HepG2 (cell line): ENCODE data around the gene SERPINB6. TPM values are rescaled to one million over a fixed set of nuclear protein-coding genes. Genes with fewer than 3 reads are reported as not detected.

Experiments used
- FOXK2 ChIP-seq: fragments of 450-650 bp; IDR thresholded peaks from 2 replicates; pipeline ENCODE4 v1.6.1; 2016
- KLF13 ChIP-seq: sonication (generic); formaldehyde crosslinking; IDR thresholded peaks from 2 replicates; pipeline ENCODE4 v1.4.0; 2020; ENCODE audit warnings: mild to moderate bottlenecking, missing genetic modification reagents
- LCORL ChIP-seq, 2 experiments: fragments of 450-650 bp in 1 of 2; sonication (generic) in 1 of 2; formaldehyde crosslinking in 1 of 2; IDR thresholded peaks; 2 replicates each; pipeline versions ENCODE4 v1.5.0 to v1.6.1; 2017 to 2020; ENCODE audit warnings: antibody characterized with exemption in 1 of 2, missing genetic modification reagents in 1 of 2
- SOX5 ChIP-seq: IDR thresholded peaks from 2 replicates; pipeline ENCODE4 v1.6.1; 2016; ENCODE audit warnings: borderline replicate concordance
- polyA plus RNA-seq, 8 experiments: library from polyadenylated mRNA; depleted of rRNA in 3 of 8; stranded (reverse) in 7 of 8; unstranded in 1 of 8; fragments of >200 nt; fragmentation: Illumina TruSeq in 4 of 8; extraction: Trizol in 4 of 8; gene quantifications; 2 replicates each; pipeline versions ENCODE4 v1.2.1 to v1.2.3, GENCODE V29; 2011 to 2016; ENCODE audit warnings: low read depth in 4 of 8, missing spikeins in 1 of 8, mixed read lengths in 1 of 8; ENCODE audit not compliant: insufficient read depth in 1 of 8
- total RNA-seq, 5 experiments: library from RNA; depleted of rRNA; stranded (reverse); fragments of >200 nt; fragmentation: Illumina TruSeq; extraction: Trizol; gene quantifications; 2 replicates each; pipeline ENCODE4 v1.2.3, GENCODE V29; 2016; ENCODE audit warnings: low read depth in 1 of 5
- TF ChIP-seq, protein P1 (sequence below): IDR thresholded peaks from 2 replicates; pipeline ENCODE4 v1.6.1; 2018; ENCODE audit warnings: missing genetic modification reagents, mild to moderate bottlenecking, missing compliant biosample characterization
- TF ChIP-seq, protein P2 (sequence below): sonication (generic); formaldehyde crosslinking; IDR thresholded peaks from 2 replicates; pipeline ENCODE4 v1.8.1; 2023; ENCODE audit warnings: mild to moderate bottlenecking, missing genetic modification reagents
- TF ChIP-seq, protein P3 (sequence below): sonication (generic); formaldehyde crosslinking; IDR thresholded peaks from 2 replicates; pipeline ENCODE4 v1.5.0; 2020; ENCODE audit warnings: mild to moderate bottlenecking, missing genetic modification reagents, moderate library complexity
- TF ChIP-seq, protein P4 (sequence below): IDR thresholded peaks from 2 replicates; pipeline ENCODE4 v1.6.1; 2016; ENCODE audit warnings: mild to moderate bottlenecking, missing biosample characterization, missing genetic modification reagents
- TF ChIP-seq, protein P5 (sequence below): IDR thresholded peaks from 2 replicates; pipeline ENCODE4 v1.6.1; 2016; ENCODE audit warnings: mild to moderate bottlenecking
- TF ChIP-seq, protein P6 (sequence below): sonication (generic); formaldehyde crosslinking; IDR thresholded peaks from 2 replicates; pipeline ENCODE4 v1.8.0; 2022; ENCODE audit warnings: missing genetic modification reagents, mild to moderate bottlenecking, borderline replicate concordance
- TF ChIP-seq, protein P7 (sequence below): sonication (generic); formaldehyde crosslinking; IDR thresholded peaks from 2 replicates; pipeline ENCODE4 v1.5.0; 2020; ENCODE audit warnings: missing genetic modification reagents
- TF ChIP-seq, protein P8 (sequence below): sonication (generic); formaldehyde crosslinking; IDR thresholded peaks from 2 replicates; pipeline ENCODE4 v1.8.1; 2022; ENCODE audit warnings: low read depth, mild to moderate bottlenecking, missing genetic modification reagents
- TF ChIP-seq, protein P9 (sequence below): sonication (generic); formaldehyde crosslinking; IDR thresholded peaks from 2 replicates; pipeline ENCODE4 v1.8.1; 2023; ENCODE audit warnings: missing genetic modification reagents, inconsistent platforms, borderline replicate concordance
- TF ChIP-seq, protein P10 (sequence below): sonication (generic); formaldehyde crosslinking; IDR thresholded peaks from 2 replicates; pipeline ENCODE4 v1.5.1; 2020; ENCODE audit warnings: missing genetic modification reagents, mild to moderate bottlenecking, borderline replicate concordance

SERPINB6 gene
- total and polyA plus RNA-seq, 2 of the 13 experiments (the other 11 are each of a cell fraction or from before 2014, with no cell fraction given) = 38.2 to 61.3 TPM

DNA sequence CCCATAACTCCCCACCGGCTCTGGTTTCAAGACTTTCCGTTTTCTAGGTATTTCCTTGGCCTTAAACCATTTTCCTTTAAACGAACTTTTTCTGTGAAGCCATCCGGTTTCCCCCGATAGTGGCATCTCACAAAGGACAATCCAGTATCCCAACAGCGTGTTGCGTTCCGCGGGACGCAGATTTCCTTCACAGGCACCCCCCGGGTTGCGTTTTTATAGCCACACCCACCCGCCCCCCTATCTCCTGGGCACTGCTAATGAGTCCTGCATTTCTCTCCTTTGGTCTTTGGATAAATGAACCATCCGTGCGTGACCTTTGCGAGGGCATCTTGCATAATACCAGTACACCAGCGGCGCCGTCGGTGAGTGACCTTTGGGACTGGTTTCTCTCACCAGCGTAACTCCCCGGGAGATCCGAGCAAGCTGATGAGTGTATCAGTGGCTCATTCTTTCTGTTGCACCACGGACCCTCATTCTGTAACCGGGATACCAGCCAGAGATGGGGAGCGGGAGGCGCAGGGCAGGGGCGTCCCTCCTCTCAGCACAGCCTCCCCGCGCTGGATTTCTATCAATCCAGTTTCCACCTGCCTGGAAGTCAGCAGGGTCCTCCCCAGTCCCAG, 27.7 kb upstream of the SERPINB6 start (continued):
- TF ChIP-seq LCORL (IDR thresholded peaks at IDR 0.05) (no peak), LCORL (CRISPR knock-in tag; IDR thresholded peaks at IDR 0.05) (peak; percentile 25; the same call in 1 of the 2 replicates), SOX5 (CRISPR knock-in tag) (peak; percentile 65; the same call in 1 of the 2 replicates), FOXK2 (no peak), KLF13 (CRISPR knock-in tag) (no peak)
- TF ChIP-seq, protein P1, sequence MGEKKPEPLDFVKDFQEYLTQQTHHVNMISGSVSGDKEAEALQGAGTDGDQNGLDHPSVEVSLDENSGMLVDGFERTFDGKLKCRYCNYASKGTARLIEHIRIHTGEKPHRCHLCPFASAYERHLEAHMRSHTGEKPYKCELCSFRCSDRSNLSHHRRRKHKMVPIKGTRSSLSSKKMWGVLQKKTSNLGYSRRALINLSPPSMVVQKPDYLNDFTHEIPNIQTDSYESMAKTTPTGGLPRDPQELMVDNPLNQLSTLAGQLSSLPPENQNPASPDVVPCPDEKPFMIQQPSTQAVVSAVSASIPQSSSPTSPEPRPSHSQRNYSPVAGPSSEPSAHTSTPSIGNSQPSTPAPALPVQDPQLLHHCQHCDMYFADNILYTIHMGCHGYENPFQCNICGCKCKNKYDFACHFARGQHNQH = peak; percentile 73
- TF ChIP-seq, protein P2, sequence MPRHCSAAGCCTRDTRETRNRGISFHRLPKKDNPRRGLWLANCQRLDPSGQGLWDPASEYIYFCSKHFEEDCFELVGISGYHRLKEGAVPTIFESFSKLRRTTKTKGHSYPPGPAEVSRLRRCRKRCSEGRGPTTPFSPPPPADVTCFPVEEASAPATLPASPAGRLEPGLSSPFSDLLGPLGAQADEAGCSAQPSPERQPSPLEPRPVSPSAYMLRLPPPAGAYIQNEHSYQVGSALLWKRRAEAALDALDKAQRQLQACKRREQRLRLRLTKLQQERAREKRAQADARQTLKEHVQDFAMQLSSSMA = peak; percentile 5; the same call in 1 of the 2 replicates
- TF ChIP-seq, protein P3, sequence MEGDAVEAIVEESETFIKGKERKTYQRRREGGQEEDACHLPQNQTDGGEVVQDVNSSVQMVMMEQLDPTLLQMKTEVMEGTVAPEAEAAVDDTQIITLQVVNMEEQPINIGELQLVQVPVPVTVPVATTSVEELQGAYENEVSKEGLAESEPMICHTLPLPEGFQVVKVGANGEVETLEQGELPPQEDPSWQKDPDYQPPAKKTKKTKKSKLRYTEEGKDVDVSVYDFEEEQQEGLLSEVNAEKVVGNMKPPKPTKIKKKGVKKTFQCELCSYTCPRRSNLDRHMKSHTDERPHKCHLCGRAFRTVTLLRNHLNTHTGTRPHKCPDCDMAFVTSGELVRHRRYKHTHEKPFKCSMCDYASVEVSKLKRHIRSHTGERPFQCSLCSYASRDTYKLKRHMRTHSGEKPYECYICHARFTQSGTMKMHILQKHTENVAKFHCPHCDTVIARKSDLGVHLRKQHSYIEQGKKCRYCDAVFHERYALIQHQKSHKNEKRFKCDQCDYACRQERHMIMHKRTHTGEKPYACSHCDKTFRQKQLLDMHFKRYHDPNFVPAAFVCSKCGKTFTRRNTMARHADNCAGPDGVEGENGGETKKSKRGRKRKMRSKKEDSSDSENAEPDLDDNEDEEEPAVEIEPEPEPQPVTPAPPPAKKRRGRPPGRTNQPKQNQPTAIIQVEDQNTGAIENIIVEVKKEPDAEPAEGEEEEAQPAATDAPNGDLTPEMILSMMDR (CRISPR knock-in tag) = 0 out of 2 replicates have a peak, but pooled peaks have one; percentile 6
- TF ChIP-seq, protein P4, sequence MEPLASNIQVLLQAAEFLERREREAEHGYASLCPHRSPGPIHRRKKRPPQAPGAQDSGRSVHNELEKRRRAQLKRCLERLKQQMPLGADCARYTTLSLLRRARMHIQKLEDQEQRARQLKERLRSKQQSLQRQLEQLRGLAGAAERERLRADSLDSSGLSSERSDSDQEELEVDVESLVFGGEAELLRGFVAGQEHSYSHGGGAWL (CRISPR knock-in tag) = no peak
- TF ChIP-seq, protein P5, sequence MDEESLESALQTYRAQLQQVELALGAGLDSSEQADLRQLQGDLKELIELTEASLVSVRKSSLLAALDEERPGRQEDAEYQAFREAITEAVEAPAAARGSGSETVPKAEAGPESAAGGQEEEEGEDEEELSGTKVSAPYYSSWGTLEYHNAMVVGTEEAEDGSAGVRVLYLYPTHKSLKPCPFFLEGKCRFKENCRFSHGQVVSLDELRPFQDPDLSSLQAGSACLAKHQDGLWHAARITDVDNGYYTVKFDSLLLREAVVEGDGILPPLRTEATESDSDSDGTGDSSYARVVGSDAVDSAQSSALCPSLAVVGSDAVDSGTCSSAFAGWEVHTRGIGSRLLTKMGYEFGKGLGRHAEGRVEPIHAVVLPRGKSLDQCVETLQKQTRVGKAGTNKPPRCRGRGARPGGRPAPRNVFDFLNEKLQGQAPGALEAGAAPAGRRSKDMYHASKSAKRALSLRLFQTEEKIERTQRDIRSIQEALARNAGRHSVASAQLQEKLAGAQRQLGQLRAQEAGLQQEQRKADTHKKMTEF (CRISPR knock-in tag) = peak; percentile 62; the same call in 1 of the 2 replicates
- TF ChIP-seq, protein P6, sequence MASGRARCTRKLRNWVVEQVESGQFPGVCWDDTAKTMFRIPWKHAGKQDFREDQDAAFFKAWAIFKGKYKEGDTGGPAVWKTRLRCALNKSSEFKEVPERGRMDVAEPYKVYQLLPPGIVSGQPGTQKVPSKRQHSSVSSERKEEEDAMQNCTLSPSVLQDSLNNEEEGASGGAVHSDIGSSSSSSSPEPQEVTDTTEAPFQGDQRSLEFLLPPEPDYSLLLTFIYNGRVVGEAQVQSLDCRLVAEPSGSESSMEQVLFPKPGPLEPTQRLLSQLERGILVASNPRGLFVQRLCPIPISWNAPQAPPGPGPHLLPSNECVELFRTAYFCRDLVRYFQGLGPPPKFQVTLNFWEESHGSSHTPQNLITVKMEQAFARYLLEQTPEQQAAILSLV (CRISPR knock-in tag) = peak; percentile 16; the same call in 1 of the 2 replicates
- TF ChIP-seq, protein P7, sequence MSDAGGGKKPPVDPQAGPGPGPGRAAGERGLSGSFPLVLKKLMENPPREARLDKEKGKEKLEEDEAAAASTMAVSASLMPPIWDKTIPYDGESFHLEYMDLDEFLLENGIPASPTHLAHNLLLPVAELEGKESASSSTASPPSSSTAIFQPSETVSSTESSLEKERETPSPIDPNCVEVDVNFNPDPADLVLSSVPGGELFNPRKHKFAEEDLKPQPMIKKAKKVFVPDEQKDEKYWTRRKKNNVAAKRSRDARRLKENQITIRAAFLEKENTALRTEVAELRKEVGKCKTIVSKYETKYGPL (CRISPR knock-in tag) = peak; percentile 94
- TF ChIP-seq, protein P8, sequence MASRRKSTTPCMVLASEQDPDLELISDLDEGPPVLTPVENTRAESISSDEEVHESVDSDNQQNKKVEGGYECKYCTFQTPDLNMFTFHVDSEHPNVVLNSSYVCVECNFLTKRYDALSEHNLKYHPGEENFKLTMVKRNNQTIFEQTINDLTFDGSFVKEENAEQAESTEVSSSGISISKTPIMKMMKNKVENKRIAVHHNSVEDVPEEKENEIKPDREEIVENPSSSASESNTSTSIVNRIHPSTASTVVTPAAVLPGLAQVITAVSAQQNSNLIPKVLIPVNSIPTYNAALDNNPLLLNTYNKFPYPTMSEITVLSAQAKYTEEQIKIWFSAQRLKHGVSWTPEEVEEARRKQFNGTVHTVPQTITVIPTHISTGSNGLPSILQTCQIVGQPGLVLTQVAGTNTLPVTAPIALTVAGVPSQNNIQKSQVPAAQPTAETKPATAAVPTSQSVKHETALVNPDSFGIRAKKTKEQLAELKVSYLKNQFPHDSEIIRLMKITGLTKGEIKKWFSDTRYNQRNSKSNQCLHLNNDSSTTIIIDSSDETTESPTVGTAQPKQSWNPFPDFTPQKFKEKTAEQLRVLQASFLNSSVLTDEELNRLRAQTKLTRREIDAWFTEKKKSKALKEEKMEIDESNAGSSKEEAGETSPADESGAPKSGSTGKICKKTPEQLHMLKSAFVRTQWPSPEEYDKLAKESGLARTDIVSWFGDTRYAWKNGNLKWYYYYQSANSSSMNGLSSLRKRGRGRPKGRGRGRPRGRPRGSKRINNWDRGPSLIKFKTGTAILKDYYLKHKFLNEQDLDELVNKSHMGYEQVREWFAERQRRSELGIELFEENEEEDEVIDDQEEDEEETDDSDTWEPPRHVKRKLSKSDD = 0 out of 2 replicates have a peak, but pooled peaks have one; percentile 74
- TF ChIP-seq, protein P9, sequence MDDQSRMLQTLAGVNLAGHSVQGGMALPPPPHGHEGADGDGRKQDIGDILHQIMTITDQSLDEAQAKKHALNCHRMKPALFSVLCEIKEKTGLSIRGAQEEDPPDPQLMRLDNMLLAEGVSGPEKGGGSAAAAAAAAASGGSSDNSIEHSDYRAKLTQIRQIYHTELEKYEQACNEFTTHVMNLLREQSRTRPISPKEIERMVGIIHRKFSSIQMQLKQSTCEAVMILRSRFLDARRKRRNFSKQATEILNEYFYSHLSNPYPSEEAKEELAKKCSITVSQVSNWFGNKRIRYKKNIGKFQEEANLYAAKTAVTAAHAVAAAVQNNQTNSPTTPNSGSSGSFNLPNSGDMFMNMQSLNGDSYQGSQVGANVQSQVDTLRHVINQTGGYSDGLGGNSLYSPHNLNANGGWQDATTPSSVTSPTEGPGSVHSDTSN (CRISPR knock-in tag) = no peak
- TF ChIP-seq, protein P10, sequence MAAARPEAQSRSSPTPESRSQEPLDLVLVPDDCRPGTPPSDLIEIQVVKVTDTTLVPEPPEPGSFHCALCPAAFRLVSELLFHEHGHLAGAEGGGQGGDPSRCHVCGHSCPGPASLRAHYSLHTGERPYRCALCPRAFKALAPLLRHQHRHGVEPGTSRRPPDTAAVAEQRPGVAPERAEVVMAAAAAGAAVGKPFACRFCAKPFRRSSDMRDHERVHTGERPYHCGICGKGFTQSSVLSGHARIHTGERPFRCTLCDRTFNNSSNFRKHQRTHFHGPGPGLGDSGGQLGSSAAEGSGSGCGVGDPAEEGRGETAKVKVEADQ = no peak
